GM12878 (cell line): ENCODE data around the gene ESR1. TPM values are rescaled to one million over a fixed set of nuclear protein-coding genes. Genes with fewer than 3 reads are reported as not detected.

Experiments used
- ATAC-seq: fragments of 200-7000 bp; cut with Tn5 transposase; 3 replicates; pipeline ENCODE4 v1.9.1; 2020; ENCODE audit warnings: mild to moderate bottlenecking, moderate library complexity
- BruUV-seq: library from RNA; stranded (reverse); fragments of 400-500 nt; replicated peaks from 2 replicates; lab custom pipeline; 2021; lab: Mats Ljungman, UMichigan
- CTCF ChIA-PET: fragments of 300-600 bp; sonication (Branson Sonifier 250); formaldehyde crosslinking; extraction: SDS; loops from one replicate; lab custom pipeline; 2021; ENCODE audit warnings: inconsistent platforms; lab: Yijun Ruan, JAX
- POLR2A ChIA-PET: fragments of 350-600 bp; formaldehyde crosslinking; extraction: SDS; loops from one replicate; lab custom pipeline; 2021; ENCODE audit warnings: inconsistent platforms; lab: Charles Lee
- RAD21 ChIA-PET: fragments of 300-600 bp; sonication (Branson Sonifier 250); formaldehyde crosslinking; loops from one replicate; lab custom pipeline; 2023; ENCODE audit warnings: antibody characterized with exemption; ENCODE audit not compliant: unreplicated experiment; lab: Charles Lee
- SMC1A ChIA-PET: fragments of 300-600 bp; sonication (Branson Sonifier 250); formaldehyde crosslinking; loops from one replicate; lab custom pipeline; 2023; ENCODE audit not compliant: unreplicated experiment, uncharacterized antibody; lab: Charles Lee
- DNase-seq: peaks from one replicate; pipeline ENCODE4 v3.0.0-alpha.2; 2011; ENCODE audit warnings: low read depth, low spot score
- FAIRE-seq: peaks from 3 replicates; lab custom pipeline; 2011; peaks lifted over from hg19 to GRCh38; lab: Jason Lieb, UNC
- H2AFZ ChIP-seq: 2 replicates; pipeline ENCODE4 v1.6.0; 2011; ENCODE audit warnings: low read depth, low read length, control low read depth; ENCODE audit not compliant: control insufficient read depth
- H3K27ac ChIP-seq: 2 replicates; pipeline ENCODE4 v1.5.1; 2011; ENCODE audit warnings: control low read depth; ENCODE audit not compliant: control insufficient read depth, insufficient read depth
- H3K27me3 ChIP-seq, 2 experiments: replicated peaks in 1 of 2; 2 replicates each; pipeline versions ENCODE4 v1.6.0 to v1.6.1; 2011; ENCODE audit warnings: low read length in 1 of 2; ENCODE audit not compliant: control insufficient read depth in 2 of 2, insufficient read depth in 2 of 2
- H3K36me3 ChIP-seq, 2 experiments: 2 replicates each; pipeline ENCODE4 v1.5.1; 2011; ENCODE audit warnings: low read length in 1 of 2; ENCODE audit not compliant: control insufficient read depth in 2 of 2, insufficient read depth in 2 of 2
- H3K4me1 ChIP-seq: 2 replicates; pipeline ENCODE4 v1.6.1; 2011; ENCODE audit warnings: mild to moderate bottlenecking, low read length, moderate library complexity, mixed read lengths; ENCODE audit not compliant: control insufficient read depth, insufficient read depth
- H3K4me2 ChIP-seq: 2 replicates; pipeline ENCODE4 v1.6.0; 2011; ENCODE audit warnings: control low read depth; ENCODE audit not compliant: control insufficient read depth, insufficient read depth
- H3K4me3 ChIP-seq: fragments of 200-600 bp; sonication (generic); 2 replicates; pipeline ENCODE4 v1.5.1; 2016
- H3K79me2 ChIP-seq: 2 replicates; pipeline ENCODE4 v1.6.0; 2011; ENCODE audit warnings: low read length; ENCODE audit not compliant: control insufficient read depth, insufficient read depth
- H3K9ac ChIP-seq: 2 replicates; pipeline ENCODE4 v1.8.0; 2011; ENCODE audit warnings: low read length, control low read depth, mixed read lengths; ENCODE audit not compliant: control insufficient read depth, insufficient read depth
- H3K9me3 ChIP-seq: replicated peaks from 3 replicates; pipeline ENCODE4 v1.5.1; 2011; ENCODE audit warnings: mild to moderate bottlenecking, low read length; ENCODE audit not compliant: control insufficient read depth, insufficient read depth
- H4K20me1 ChIP-seq: 2 replicates; pipeline ENCODE4 v1.6.0; 2011; ENCODE audit not compliant: control insufficient read depth, insufficient read depth
- ATF7 ChIP-seq: fragments of 450-650 bp; IDR thresholded peaks from 2 replicates; pipeline ENCODE4 v1.6.1; 2016; ENCODE audit warnings: low read depth, mild to moderate bottlenecking
- BCL3 ChIP-seq: IDR thresholded peaks from 2 replicates; pipeline ENCODE4 v1.6.1; 2011; ENCODE audit warnings: borderline replicate concordance, low read depth, mild to moderate bottlenecking, moderate library complexity, low read length; ENCODE audit not compliant: insufficient read depth, poor library complexity, severe bottlenecking
- HSF1 ChIP-seq: fragments of 150-350 bp; IDR thresholded peaks from 2 replicates; pipeline ENCODE4 v1.6.1; 2014; ENCODE audit warnings: mild to moderate bottlenecking, low read depth, low read length
- RELA ChIP-seq: fragments of 450-650 bp; IDR thresholded peaks from 2 replicates; pipeline ENCODE4 v1.8.0; 2014; ENCODE audit warnings: borderline replicate concordance; ENCODE audit not compliant: partially characterized antibody
- SMAD1 ChIP-seq: fragments of 450-650 bp; IDR thresholded peaks from 2 replicates; pipeline ENCODE4 v1.6.1; 2018; ENCODE audit warnings: mild to moderate bottlenecking, low read depth; ENCODE audit not compliant: partially characterized antibody
- SMAD5 ChIP-seq: IDR thresholded peaks from 2 replicates; pipeline ENCODE4 v1.6.1; 2016; ENCODE audit warnings: antibody characterized with exemption, low read depth
- SUPT20H ChIP-seq: IDR thresholded peaks from 2 replicates; pipeline ENCODE4 v1.6.1; 2011; ENCODE audit warnings: low read depth, mild to moderate bottlenecking, low read length, moderate library complexity, borderline replicate concordance; ENCODE audit not compliant: control insufficient read depth
- SUZ12 ChIP-seq: fragments of 200-600 bp; sonication (generic); IDR thresholded peaks from one replicate; pipeline ENCODE4 v1.6.1; 2018; ENCODE audit warnings: antibody characterized with exemption, mild to moderate bottlenecking; ENCODE audit not compliant: unreplicated experiment
- ZNF24 ChIP-seq: fragments of 450-650 bp; IDR thresholded peaks from 2 replicates; pipeline ENCODE4 v1.6.1; 2017; ENCODE audit warnings: antibody characterized with exemption, mild to moderate bottlenecking
- WGBS: methylation state at CpG from one replicate; pipeline ENCODE4 v1.1.6; 2016; ENCODE audit warnings: low lambda C conversion rate; ENCODE audit not compliant: insufficient replicate concordance, insufficient coverage; ENCODE audit errors: missing lambda C conversion rate; 5-methylcytosine and 5-hydroxymethylcytosine counted together
- in situ Hi-C: fragments of 300-500 bp; cut with MboI; formaldehyde crosslinking; loops from 9 replicates; pipeline ENCODE4 v1.14.3; 2018; ENCODE audit warnings: mixed read lengths
- intact Hi-C: fragments of 100-400 bp; cut with micrococcal nuclease; formaldehyde crosslinking; loops from one replicate; pipeline ENCODE4 v1.14.2; 2022; ENCODE audit not compliant: unreplicated experiment
- polyA plus RNA-seq, 11 experiments: library from polyadenylated mRNA; depleted of rRNA in 4 of 11; unstranded in 6 of 11; stranded (reverse) in 5 of 11; fragments of >200 nt; fragmentation: Nextera tagmentation in 4 of 11; fragmentation: Illumina TruSeq in 1 of 11; extraction: Ambion mirVana in 4 of 11; extraction: Trizol in 1 of 11; gene quantifications; 1 replicate in 1 of 11; 2 replicates in 10 of 11; pipeline versions ENCODE4 v1.2.1 to v1.2.3, GENCODE V29; 2011 to 2016; ENCODE audit warnings: inconsistent platforms in 2 of 11, missing spikeins in 2 of 11, low read depth in 1 of 11
- total RNA-seq, 4 experiments: library from RNA; depleted of rRNA in 3 of 4; stranded (reverse); fragments of >200 nt in 3 of 4; fragmentation: Illumina TruSeq in 1 of 4; extraction: Trizol in 1 of 4; gene quantifications; 2 replicates each; pipeline versions ENCODE4 v1.2.1 to v1.2.3, GENCODE V29; 2013 to 2021

The ESR1 gene
- total and polyA plus RNA-seq, 10 of the 15 experiments (the other 5 are each of a cell fraction or from before 2014, with no cell fraction given): 0.03 to 0.51 (median 0.21) TPM; not detected in 4

GRCh38 chr6:152127432-152128165, 320.1 kb downstream of the ESR1 start:
- no peaks in the 10 kb centered on the region for H3K4me1 ChIP-seq
- H3K9me3 ChIP-seq: no peaks in the 10 kb centered on the region
- in situ Hi-C loops: loop anchor here (10.0 kb wide), 1 partner anchor 363 kb away; no protein-coding TSS in a partner anchor
- H3K27ac ChIP-seq: no peak overlapping the region
- no peak overlapping the region for H3K9ac ChIP-seq
- no peaks in the 10 kb centered on the region for H3K79me2 ChIP-seq
- H4K20me1 ChIP-seq: no peaks in the 10 kb centered on the region
- FAIRE-seq: no peak
- H3K27me3 ChIP-seq: no peaks in the 10 kb centered on the region
- RAD21 ChIA-PET: interaction anchor here (1.9 kb wide), 1 partner anchor 437 kb away, joined by 7 read pairs; no protein-coding TSS in a partner anchor
- H3K4me2 ChIP-seq: no peak overlapping the region
- CTCF ChIA-PET: interaction anchor here (5.7 kb wide), 1 partner anchor 361 kb away, joined by 100 read pairs; no protein-coding TSS in a partner anchor
- intact Hi-C loops: no loop called here
- BruUV-seq: no TSS peak
- ATAC-seq: no peak
- no peak for DNase-seq
- H2AFZ ChIP-seq: no peak overlapping the region
- peaks cover 0 to 2% of the 10 kb centered on the region in 2 experiments; a peak in 2 of 4 replicates for H3K36me3 ChIP-seq
- SMC1A ChIA-PET: interaction anchor here (0.6 to 8.3 kb wide), 4 partner anchors 8 to 540 kb away, joined by 3 to 131 read pairs (median 4); no protein-coding TSS in a partner anchor
- 90% methylated on average over 8 of the region's 8 CpGs for WGBS
- POLR2A ChIA-PET: no interaction called here
- TF ChIP-seq SUPT20H: no peak
- TF ChIP-seq SMAD5: no peak
- no peak for TF ChIP-seq BCL3
- TF ChIP-seq RELA: no peak
- TF ChIP-seq SMAD1: no peak
- TF ChIP-seq ATF7: no peak
- no peak for TF ChIP-seq ZNF24
- TF ChIP-seq SUZ12: no peak
- no peak for TF ChIP-seq HSF1
- TF ChIP-seq, all 136 proteins: peak for 0
- no peak overlapping the region for H3K4me3 ChIP-seq
